Brain microvascular endothelial cell (primary cell): ENCODE results near the gene ANTXRL.

Source experiments
- DNase-seq: peaks from one replicate; pipeline ENCODE4 v3.0.0-alpha.2; 2020
- H3K27ac ChIP-seq: fragments of 250-450 bp; sonication (Bioruptor Pico); 2 replicates; pipeline ENCODE4 v1.5.1; 2020; ENCODE audit warnings: mild to moderate bottlenecking, moderate library complexity
- H3K27me3 ChIP-seq: fragments of 250-450 bp; sonication (Bioruptor Pico); replicated peaks from 2 replicates; pipeline ENCODE4 v1.5.1; 2020; ENCODE audit warnings: mild to moderate bottlenecking
- H3K36me3 ChIP-seq: fragments of 250-450 bp; sonication (Bioruptor Pico); replicated peaks from 2 replicates; pipeline ENCODE4 v1.5.1; 2020; ENCODE audit warnings: mild to moderate bottlenecking
- H3K4me3 ChIP-seq: 2 replicates; pipeline ENCODE4 v1.5.1; 2011; ENCODE audit warnings: low read depth, mild to moderate bottlenecking, control low read depth, low read length, moderate library complexity
- CTCF ChIP-seq: IDR thresholded peaks from 2 replicates; pipeline ENCODE4 v1.5.1; 2011; ENCODE audit warnings: low read depth, mild to moderate bottlenecking, moderate library complexity, low read length, control low read depth, inconsistent platforms; ENCODE audit errors: missing control alignments
- in situ Hi-C: cut with HindIII; loops from 2 replicates; pipeline ENCODE4 v1.10.0; 2017; ENCODE audit warnings: low sequenced_read_pairs, low pct_ligation_motif_present

ANTXRL gene

GRCh38 chr10:46289209-46289810 is 2.5 kb downstream of the ANTXRL start:
- DNase-seq = no peak
- Histone ChIP-seq H3K27ac (no peak overlapping the region), H3K36me3 (no peaks in the 10 kb centered on the region), H3K4me3 (no peak overlapping the region), H3K27me3 (no peaks in the 10 kb centered on the region)
- in situ Hi-C loops = no loop called here
- no peak for TF ChIP-seq CTCF

DNA sequence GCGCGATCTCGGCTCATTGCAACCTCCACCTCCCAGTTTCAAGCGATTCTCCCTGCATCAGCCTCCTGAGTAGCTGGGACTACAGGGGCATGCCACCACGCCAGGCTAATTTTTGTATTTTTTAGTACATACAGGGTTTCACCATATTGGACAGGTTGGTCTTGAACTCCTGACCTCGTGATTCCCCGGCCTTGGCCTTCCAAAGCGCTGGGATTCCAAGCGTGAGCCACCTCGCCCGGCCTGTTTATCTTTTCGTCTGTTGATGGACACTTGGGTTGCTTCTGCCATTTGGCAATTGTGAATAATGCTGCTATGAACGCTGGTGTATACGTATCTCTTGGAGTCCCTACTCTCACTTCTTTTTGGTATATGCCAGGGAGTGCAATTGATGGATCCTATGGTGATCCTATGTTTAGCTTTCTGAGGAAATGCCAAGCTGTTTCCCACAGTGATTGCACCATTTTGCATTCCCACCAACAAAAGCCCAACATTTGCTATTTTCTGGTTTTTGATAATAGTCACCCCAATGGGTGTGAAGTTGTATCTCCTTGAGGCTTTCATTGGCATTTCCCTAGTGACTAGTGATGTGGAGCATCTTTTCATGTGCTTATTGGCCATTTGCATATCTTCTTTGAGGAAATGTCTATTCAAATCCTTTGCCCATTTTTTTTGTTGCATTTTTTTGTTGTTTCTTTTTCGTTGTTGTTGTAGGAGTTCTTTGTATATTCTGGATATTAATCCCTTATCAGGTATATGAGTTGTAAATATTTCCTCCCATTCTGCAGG is 3.5 kb downstream of the ANTXRL start:
- in situ Hi-C loops = no loop called here

DNA sequence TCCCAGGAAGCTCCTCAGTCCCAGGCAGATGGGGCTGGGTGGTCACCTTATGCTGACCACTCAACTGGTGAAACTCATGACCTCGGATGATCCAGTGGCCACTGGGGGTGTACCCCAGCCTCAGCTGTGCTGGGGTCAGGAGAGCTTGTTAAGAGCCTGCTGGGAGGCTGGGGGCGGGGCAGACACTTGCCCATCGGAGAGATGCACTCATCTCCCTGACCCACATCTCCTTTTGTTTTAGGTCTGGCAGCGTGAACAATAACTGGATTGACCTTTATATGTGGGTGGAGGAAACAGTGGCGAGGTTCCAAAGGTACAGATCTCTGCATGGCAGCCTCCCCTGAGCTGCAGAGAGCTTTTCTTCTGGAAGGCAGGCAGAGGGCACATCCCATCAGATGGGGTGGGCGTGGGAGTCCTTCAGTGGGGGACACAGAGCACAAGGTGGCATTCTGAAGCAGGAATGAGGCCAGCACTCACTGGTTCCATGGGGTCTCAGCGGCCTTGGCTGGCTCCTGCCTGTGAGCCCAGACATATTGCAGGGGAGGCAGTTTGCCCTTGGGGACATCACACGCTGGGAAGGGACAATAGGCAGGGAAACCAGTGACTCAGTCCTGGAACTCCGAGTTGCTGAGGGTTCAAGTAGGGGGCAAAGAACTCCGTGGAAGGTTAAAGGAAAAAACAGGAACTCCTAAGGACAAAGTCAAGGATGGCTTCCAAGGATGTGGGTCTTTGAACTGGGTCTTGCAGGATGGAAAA is 5.2 kb downstream of the ANTXRL start:
- TF ChIP-seq CTCF = no peak
- Histone ChIP-seq H3K36me3 (no peaks in the 10 kb centered on the region), H3K27ac (no peak overlapping the region), H3K4me3 (no peak overlapping the region), H3K27me3 (no peaks in the 10 kb centered on the region)
- in situ Hi-C loops = no loop called here
- DNase-seq = no peak

More for the DNA sequence above, 3.5 kb downstream of the ANTXRL start:
- DNase-seq = no peak
- no peaks in the 10 kb centered on the region for H3K27me3 ChIP-seq
- no peaks in the 10 kb centered on the region for H3K36me3 ChIP-seq
- TF ChIP-seq CTCF = no peak
- H3K27ac ChIP-seq = no peak overlapping the region
- no peak overlapping the region for H3K4me3 ChIP-seq

- Histone ChIP-seq H3K27ac (no peak overlapping the region), H3K4me3 (no peak overlapping the region), H3K36me3 (no peaks in the 10 kb centered on the region), H3K27me3 (no peaks in the 10 kb centered on the region)
- DNase-seq = no peak
- in situ Hi-C loops = no loop called here
- no peak for TF ChIP-seq CTCF
Observed at GRCh38 chr10:46292573-46293023, 5.8 kb downstream of the ANTXRL start.

- Histone ChIP-seq H3K36me3 (no peaks in the 10 kb centered on the region), H3K27me3 (no peaks in the 10 kb centered on the region), H3K27ac (no peak overlapping the region), H3K4me3 (no peak overlapping the region)
- no peak for DNase-seq
- in situ Hi-C loops = no loop called here
- no peak for TF ChIP-seq CTCF
Observed at GRCh38 chr10:46293228-46293627, 6.4 kb downstream of the ANTXRL start.
